HTERT RPE-1 (cell line): ENCODE results near the gene FAM171A2.
"Not testable (repeated sequence)": the region's sequence is repeated elsewhere in the genome, so short reads cannot be mapped to it uniquely, and the experiment has no call there.

Source experiments
- in situ Hi-C: fragments of 300-500 bp; cut with MboI; formaldehyde crosslinking; loops from 4 replicates; pipeline ENCODE4 v1.14.3; 2020; ENCODE audit warnings: low sequenced_read_pairs

Gene FAM171A2

DNA sequence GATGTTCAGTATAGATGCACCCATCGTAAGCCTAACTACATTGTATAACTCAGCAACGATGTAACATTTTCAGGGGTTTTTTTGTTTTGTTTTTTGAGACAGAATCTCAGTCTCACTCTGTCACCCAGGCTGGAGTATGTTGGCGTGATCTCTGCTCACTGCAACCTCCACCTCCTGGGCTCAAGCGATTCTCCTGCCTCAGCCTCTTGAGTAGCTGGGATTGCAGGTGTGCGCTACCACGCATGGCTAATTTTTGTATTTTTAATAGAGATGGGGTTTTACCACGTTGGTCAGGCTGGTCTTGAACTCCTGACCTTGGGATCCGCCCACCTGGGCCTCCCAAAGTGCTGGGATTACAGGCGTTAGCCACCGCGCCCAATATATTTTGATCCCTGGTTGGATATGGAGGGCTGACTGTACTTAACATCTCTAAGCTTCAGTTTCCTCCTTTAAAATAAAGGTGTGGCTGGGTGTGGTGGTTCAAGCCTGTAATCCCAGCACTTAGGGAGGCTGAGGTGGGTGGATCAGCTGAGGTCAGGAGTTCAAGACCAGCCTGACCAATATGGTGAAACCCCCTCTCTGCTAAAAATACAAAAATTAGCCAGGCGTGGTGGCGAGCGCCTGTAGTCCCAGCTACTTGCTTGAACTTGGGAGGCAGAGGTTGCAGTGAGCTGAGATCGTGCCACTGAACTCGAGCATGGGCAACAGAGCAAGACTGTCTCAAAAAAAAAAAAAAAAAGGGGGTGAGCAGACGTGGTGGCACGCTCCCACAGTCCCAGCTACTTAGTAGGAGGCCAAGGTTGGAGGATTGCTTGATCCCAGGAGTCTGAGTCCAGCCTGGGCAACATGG lies 16.2 kb downstream of the FAM171A2 start:
- in situ Hi-C loops = not testable (repeated sequence)

- in situ Hi-C loops = no loop called here
Measured at GRCh38 chr17:44346064-44346844, 17.4 kb downstream of the FAM171A2 start.

DNA sequence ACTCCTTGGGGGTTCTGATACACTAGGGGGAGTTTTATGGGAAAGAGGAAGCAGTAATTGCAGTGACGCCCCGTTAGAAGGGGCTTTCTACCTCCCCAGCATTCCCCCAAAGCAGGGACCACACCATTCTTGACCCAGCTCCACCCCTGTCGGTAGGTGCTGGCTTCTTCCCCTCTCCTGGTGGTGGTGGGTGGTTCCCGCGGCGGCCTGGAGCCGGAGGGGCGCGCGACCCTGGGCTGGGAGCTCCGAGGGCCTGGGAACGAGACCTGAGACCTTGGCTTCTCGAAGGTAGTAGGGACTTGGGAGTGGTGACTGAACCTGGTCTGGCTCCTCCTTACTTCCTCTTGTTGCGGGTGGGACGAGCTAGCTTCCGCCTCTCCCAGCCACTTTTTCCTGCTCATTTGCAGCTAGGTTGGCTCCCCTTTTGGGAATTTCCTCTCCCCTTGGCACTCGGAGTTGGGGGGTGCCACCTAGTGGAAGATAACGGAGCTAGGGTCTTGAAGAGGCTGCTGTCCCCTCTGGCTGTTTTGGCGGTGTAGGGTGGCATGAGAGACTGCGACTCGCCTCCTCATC lies 18.1 kb downstream of the FAM171A2 start:
- in situ Hi-C loops = no loop called here

- in situ Hi-C loops = no loop called here
Measured at GRCh38 chr17:44344939-44345453, 18.7 kb downstream of the FAM171A2 start, which contains the start of gene GRN. GRN (plus strand) TSS chr17:44345302; CDS start chr17:44349165, 3,863 bp downstream.

- in situ Hi-C loops = no loop called here
Measured at GRCh38 chr17:44343510-44344209, 20.0 kb downstream of the FAM171A2 start.

DNA sequence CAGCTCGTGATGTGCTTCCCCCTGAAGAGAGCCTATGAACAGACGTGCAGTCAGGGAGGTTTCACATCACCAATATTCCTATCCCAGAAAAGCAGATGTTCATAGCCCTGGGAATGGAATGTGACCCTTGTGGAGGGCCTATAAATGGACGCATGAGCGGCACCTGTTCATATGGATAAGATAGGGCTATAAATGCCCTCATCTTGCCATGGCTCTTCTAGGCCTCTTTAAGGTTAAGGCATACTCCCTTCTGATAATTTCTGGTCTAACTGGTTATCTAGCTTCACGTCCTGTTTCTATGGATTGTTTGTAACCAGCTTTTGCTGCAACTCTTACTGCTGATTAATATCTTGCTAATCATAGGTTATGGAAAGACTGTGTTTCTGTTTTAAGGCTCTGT lies 23.1 kb downstream of the FAM171A2 start:
- in situ Hi-C loops = not testable (repeated sequence)

- in situ Hi-C loops = no loop called here
Measured at GRCh38 chr17:44338702-44339101, 25.0 kb downstream of the FAM171A2 start.

DNA sequence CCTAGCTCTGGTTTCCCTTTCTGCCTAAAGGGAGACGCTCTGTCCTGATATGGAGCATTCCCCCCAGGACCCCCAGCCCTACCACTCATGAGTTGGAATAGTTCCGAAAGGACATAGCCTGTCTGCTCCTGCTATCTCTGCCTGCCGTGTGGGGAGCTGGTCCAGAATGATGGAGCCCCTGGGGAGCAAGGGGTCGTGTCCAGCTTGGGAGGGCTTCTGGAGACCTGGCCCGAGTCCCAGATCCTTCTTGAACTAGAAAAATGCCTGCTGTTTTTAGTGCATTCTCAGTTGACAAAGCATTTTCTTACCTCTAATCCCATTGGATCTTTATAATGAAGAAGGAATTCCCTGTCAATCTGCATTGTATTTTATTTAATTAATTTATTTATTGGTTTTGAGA lies 27.7 kb downstream of the FAM171A2 start:
- in situ Hi-C loops = no loop called here

- in situ Hi-C loops = no loop called here
Measured at GRCh38 chr17:44335564-44335963, 28.1 kb downstream of the FAM171A2 start.

- in situ Hi-C loops = no loop called here
Measured at GRCh38 chr17:44334727-44335126, 28.9 kb downstream of the FAM171A2 start.

DNA sequence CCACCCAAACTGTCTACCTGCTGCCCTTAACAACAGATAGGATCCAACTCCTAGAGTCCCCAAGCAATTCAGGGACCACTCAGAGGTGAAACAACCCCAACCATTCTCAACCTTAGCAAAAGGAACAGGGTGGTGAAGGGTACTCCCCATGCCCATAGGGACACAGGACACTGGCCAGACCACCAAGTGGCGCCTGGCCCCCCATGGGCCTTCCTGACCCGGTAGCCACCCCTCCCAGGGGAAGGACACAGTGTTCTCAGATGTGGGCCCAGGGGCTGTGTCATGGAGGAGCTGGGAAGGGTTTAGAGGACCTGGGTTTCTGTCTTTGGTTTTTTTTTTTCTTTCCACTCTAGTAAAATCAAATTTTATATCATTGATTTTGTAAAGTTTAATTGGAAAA lies 29.3 kb downstream of the FAM171A2 start:
- in situ Hi-C loops = no loop called here

- in situ Hi-C loops = no loop called here
Measured at GRCh38 chr17:44333371-44333770, 30.3 kb downstream of the FAM171A2 start.

DNA sequence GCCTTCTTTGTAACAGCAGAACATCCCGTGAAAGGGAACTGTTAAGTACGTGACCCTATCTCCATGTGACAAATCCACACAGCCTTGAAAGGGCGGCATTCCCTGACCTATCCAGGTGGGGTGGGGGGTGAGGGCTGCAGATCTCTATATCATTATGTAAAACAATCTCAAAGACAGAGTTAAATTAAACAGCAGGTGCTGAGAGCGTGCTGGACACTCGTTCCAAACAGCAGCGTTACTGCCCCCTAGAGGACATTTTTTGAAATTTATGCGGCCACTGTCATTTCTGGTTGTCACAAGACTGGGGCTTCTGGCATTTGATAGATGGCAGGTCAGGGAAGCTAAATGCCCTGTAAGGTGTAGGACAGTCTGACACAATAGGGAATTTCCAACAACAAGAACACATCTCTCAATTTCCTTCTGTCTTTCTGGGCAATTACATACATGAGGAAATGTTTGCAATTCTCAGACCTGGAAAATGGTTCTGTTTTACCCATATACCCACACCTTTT lies 32.3 kb downstream of the FAM171A2 start:
- in situ Hi-C loops = no loop called here

GRCh38 chr17:44330263-44330662 lies 33.4 kb downstream of the FAM171A2 start:
- in situ Hi-C loops = not testable (repeated sequence)

DNA sequence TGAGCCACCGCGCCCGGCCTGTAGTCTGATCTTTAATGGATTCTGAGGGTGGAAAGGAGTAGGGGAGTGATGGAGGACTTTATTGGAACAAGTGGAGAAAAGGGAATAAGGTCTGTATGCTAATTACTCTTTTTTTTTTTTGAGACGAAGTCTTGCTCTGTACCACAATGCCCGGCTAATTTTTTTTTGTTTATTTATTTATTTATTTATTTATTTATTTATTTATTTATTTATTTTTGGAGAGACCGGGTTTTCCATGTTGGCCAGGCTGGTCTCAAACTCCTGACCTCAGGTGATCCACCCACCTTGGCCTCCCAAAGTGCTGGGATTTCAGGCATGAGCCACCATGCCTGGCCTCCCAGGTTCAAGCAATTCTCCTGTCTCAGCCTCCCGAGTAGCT lies 34.1 kb downstream of the FAM171A2 start:
- in situ Hi-C loops = not testable (repeated sequence)

DNA sequence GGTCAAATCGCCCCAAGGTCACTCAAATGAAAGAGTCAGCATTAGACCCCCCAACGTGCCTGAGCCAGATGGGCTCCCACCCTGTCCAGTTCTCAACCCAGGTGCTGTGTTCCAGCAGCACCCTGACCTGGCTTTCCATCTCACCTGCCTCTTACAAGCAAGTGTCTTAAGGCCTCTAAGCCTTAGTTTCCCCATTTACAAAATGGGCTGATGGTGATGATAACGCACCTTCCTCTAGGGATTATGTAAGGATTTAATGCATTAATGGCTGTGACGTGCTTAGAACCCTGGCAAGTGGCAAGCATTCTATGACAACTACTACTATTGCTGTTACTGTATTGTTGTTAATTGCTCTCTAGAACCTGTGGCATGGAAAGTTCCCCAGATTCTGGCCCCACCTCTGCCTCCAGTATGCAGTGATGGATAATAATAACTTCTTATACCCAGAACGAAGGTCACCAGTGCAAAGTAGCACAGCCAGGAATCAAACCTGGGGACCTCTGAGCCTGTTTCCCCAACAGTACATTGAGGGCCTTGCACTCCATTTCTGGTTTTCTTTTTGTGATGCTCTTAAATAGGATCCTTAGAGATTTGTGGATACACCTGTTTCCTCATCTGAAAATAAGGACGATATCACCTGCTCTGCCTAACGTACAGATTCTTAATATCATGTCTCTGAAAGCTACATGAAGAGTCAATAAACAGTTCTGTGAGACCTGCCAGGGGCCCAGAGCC lies 35.8 kb downstream of the FAM171A2 start:
- in situ Hi-C loops = no loop called here

DNA sequence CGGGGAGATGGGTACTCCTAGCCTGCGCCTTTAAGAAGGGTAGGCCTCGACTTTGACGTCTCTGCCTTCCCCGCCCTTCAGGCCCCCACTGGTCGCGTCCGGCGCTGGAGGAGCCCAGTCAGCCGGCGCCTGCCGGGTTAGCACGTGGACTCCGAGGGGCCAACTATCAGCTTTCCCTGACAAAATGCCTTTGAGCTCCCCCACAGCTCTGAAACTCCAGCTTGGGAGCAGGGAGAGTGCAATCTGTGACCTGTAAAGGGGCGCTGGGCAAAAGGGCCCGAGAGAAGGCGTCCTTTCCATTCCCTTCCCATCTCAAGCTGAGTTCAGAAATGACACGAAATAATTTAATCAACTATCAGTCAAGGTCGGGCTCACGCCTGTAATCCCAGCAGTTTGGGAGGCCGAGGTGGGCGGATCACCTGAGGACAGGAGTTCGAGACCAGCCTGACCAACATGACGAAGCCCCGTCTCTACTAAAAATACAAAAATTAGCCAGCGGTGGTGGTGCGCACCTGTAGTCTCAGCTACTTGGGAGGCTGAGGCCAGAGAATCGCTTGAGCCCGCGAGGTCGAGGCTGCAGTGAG lies 36.7 kb downstream of the FAM171A2 start:
- in situ Hi-C loops = no loop called here

DNA sequence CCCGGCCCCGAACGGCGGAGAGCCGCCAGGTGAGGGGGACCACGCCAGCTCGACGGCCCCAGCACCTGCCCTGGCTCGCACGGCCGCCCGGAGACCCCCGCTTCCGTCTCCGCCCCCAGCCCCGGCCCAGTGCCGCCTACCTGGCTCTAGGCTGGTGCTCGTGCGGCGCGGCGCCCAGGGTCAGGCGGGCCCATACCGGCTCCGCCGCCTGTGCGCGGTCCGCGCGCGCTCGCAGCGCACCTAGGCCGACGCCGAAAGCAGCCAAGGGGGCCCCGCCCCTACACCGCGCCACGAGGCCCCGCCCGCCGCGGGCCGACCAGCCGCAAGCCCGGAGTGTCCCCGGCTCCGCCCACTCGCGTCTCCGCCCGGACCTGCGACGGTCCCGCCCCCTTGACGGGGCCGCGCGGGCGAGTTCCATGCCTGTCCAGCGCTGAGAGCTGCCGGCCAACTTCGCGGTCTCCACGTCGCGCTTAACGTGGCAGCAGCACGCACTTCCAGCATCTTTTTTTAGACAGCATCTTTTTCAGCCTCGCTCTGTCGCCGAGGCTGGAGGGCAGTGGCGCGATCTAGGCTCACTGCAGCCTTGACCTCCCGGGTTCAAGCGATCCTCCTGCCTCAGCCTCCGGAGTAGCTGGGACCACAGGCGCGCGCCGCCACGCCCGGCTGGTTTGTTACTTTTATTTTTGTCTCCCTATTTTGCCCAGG lies 38.9 kb downstream of the FAM171A2 start, which contains the start of gene SLC25A39:
SLC25A39 (minus strand) TSS at position 253 of the 705 bp plus-strand sequence. CDS start 1,261 bp downstream, outside the sequence.
- in situ Hi-C loops = no loop called here

- in situ Hi-C loops = no loop called here
Measured at GRCh38 chr17:44324092-44324570, 39.5 kb downstream of the FAM171A2 start.
